GM18951 (cell line): ENCODE measurements around the gene SSBP3.
"Not testable (repeated sequence)": the region's sequence is repeated elsewhere in the genome, so short reads cannot be mapped to it uniquely, and the experiment has no call there.

Experiments used
- POLR2A ChIP-seq: IDR thresholded peaks from 4 replicates; pipeline ENCODE4 v1.6.1; 2011; ENCODE audit warnings: mild to moderate bottlenecking; ENCODE audit not compliant: insufficient read length, insufficient read depth; ENCODE audit errors: extremely low read depth
- in situ Hi-C: fragments of 300-500 bp; cut with MboI; formaldehyde crosslinking; loops from one replicate; pipeline ENCODE4 v1.12.0; 2022; ENCODE audit warnings: low sequenced_read_pairs, mixed read lengths, inconsistent platforms; ENCODE audit not compliant: unreplicated experiment

Gene SSBP3

DNA sequence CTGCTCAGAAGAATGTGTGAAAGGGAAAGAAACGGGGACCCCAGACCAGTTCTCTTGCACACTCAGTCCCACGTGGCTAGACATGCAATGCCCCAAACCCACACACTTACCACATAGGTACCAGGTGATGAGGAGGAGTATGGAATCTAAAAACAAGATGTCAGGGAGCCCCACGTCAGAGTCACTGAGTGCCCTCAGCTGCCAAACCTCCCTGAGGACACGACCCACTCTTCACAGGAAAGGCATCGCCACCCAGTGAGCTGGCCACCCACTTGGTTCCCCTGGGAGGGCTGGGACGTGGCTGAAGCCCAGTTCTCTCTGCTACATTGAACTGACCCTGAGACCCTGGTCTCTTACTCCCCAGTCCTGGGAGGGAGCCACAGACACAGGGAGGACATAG, 164.8 kb downstream of the SSBP3 start:
- TF ChIP-seq POLR2A: no peak
- in situ Hi-C loops: no loop called here

DNA sequence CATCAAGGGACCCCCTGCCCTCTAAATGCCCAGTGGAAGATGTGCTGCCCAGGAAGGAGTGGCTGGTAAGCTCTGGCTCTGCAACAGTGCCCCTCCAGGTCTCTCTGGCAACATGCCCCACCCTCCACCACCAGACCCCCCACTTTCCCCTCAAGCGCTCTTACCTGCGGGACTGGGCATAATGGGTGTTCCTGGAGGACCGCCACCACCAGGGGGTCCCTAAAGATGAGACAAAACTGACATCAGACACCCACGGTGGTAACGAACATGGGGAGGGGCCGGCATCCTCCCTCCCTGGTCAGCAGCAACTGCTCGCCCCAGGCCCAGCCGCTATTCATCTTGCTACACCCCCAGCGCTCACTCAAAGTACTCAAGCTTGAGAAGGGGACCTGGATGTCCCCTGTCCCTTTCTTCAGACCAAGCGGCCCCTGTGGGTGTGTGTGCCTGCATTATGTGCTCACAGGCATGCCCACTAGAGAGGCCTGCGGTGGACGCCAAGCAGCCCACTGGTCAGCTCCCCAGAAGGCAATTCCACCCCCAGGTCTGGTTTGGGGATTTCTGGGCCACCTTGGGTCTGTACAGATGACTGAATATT, 165.4 kb downstream of the SSBP3 start:
- in situ Hi-C loops: no loop called here
- no peak for TF ChIP-seq POLR2A

DNA sequence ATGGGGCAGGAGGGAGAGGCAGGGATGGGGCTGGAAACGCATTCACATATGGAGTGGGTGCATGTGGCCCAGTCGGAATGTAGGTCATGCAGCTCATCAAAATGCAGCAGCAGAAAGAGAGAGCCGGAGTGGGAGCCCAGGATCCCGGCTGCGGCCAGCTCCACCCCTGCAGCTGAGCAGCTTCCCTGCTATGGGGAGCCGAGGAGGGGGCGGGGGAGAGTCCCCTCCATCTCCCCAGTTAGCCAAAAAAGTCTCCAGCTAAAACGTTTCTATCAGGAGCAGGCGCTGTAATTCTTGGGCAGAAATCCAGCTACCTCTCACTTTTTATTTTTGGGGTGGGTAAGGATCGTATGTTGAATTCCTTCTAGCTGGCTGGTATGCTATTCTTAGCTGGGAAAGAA, 166.6 kb downstream of the SSBP3 start:
- TF ChIP-seq POLR2A: no peak
- in situ Hi-C loops: no loop called here

DNA sequence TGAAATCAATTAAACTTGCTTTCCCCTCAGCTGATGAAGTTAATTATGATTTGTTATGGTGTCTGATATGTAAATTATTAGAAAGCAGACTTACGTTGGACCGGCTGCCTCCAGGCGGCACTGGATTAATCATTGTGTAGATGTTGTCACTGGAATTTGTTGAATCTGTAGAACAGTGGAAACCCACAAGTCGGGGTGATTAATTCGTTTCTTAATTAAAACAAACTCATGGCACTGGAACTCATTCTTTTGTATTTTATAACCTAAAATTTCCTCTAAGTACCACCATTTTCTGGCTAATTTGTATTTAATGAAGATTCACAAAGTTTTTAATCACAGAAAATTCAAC, 167.2 kb downstream of the SSBP3 start:
- in situ Hi-C loops: no loop called here
- TF ChIP-seq POLR2A: no peak

DNA sequence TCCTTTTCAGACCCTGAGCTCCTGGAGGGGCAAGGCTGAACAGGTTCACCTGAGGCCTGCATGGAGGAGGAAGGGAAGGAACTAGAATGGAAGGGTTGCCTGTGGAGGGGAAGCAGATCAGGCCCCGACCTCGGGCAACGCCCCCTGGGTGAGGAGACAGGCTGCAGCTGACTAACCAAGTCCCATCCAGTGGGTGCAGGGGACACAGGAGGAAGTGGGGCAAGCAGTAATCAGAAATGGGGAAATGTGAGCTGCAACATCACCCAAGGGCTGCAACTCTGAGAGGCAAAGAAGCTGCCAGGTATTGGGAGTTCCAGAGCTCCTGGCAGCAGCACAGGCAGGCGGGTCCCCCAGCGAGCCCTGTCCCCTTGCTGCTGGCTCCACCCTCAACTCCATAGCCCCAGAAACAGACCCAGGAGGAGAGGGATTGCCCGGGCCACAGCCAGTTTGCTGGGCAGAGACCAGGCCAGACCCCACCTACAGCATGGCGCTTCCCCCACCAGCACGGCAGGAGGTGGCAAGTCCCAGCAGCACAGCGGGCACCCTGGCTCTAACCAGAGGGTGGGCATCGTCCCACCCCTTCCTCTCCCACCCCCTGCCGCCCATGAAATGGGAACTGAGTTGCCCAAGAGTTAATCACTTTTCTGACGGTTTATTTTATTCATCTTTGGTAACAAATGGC, 167.7 kb downstream of the SSBP3 start:
- TF ChIP-seq POLR2A: no peak
- in situ Hi-C loops: no loop called here

DNA sequence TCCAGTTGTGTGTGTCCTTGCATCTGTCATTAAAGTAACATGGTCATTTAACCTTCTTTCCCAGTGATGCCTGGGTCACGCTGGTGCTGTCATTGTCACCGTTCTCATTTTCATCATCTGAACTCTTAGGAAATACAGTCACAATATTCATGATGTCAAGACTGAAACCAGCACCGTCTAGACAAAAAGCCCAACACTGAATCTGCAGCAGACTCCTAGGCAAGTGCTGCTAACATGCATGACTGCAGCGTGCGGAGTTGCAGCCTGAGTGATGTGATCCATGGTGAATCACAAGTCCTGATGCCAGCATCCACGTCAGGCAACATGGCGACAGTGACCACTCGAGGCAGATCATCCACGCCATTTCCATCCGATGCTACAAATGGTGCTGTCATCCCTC, 168.6 kb downstream of the SSBP3 start:
- no peak for TF ChIP-seq POLR2A
- in situ Hi-C loops: no loop called here

DNA sequence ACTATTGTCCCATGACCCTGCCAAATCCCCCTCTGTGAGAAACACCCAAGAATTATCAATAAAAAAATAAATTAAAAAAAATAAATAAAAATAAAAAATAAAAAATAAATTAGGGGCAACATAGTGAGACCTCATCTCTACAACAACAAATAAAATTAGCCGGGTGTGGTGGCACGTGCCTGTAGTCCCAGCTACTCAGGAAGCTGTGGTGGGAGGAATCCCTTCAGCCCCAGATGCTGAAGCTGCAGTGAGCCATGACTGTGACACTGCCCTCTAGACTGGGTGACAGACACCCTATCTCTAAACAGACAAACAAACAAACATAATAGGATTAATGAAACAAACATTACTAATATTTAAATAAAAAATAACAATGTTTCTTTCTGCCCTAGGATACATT, 171.9 kb downstream of the SSBP3 start:
- TF ChIP-seq POLR2A: no peak
- in situ Hi-C loops: no loop called here

DNA sequence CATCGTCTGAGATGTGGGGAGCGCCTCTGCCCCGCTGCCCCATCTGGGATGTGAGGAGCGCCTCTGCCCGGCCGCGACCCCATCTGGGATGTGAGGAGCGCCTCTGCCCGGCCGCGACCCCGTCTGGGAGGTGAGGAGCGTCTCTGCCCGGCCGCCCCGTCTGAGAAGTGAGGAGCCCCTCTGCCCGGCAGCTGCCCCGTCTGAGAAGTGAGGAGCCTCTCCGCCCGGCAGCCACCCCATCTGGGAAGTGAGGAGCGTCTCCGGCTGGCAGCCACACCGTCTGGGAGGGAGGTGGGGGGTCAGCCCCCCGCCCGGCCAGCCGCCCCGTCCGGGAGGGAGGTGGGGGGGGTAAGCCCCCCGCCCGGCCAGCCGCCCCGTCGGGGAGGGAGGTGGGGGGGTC, 173.0 kb downstream of the SSBP3 start:
- in situ Hi-C loops: not testable (repeated sequence)

DNA sequence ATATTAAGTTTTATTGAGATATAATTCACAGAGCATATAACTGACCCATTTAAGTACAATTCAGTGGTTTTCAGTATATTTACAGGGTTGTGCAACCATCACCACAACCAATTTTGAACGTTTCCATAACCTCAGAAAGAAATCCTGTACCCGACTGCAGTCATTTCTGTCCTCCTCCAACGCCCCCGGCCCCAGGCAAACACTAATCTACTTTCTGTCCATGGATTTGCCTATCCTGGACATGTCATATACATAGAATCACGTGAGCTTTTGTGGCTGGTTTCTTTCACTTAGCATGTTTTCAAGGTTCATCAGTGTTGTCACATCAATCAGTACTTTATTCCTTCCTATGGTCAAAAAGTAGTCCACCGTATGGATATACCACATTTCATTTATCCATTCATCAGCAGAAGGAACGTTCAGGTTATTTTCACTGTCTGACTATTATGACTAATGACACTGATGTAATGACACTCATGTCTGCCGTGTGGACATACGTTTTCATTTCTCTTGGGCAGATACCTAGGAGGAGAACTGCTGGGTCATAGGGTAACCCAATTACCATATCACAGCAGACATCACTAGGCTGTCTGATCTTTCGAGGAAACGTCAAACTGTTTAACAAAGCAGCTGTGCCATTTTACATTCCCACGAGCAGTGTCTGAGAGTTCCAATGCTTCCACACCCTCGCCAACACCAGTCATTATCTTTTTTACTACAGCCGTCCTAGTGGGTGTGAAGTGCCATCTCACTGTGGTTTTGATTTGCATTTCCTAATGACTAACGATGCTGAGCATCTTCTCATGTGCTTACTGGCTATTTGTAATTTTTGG, 175.5 kb downstream of the SSBP3 start:
- TF ChIP-seq POLR2A: no peak
- in situ Hi-C loops: no loop called here

DNA sequence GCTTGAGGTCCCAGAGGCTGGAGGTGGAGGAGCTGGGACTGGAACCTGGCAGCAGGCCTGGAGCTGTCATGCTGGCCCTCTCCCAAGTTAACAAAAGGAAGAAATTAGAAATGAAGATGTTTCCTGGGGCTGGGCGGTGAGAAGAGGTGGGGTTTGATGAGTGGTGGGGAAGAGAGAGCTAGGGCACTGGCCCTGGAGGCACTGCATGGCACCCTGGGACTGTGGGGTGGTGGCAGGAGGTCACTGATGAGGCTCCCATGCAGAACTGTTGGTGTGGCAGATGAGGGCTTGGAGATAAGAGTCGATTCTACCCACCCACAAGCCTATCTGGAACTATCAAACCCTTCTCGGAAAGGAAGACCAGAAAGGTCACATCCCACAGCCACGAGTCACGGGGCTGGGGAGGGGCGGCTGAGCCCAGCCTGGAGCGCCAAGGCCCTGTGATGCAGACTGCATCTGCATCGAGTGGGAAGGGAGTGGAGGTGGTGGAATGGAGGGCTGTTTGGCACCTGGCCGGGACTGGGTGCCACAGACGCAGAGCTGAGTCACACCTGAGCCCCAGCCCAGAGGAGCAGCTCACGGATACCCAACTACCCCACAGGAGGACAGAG, 176.8 kb downstream of the SSBP3 start:
- TF ChIP-seq POLR2A: no peak
- in situ Hi-C loops: no loop called here

DNA sequence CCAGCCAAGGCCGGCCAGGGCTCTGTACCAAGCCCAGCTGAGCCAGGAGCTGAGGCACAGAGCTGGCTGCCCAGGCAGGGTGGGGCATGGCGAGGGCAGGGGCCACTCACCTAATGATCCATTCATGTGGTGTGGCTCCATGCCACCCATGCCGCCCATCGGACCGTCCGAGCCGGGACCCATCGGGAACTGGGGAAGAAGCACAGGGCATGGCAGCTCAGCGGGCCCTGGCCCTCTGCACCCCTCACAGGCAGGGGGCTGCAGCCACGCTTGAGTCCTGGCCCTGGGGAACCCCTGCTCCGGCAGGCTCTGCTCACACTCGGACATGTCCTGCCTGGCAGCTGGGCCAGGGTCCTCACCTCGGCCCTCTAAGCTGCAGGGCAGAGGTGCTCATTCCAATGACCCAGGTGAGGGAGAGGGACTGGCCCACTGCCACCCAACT, 177.5 kb downstream of the SSBP3 start:
- no peak for TF ChIP-seq POLR2A
- in situ Hi-C loops: no loop called here

DNA sequence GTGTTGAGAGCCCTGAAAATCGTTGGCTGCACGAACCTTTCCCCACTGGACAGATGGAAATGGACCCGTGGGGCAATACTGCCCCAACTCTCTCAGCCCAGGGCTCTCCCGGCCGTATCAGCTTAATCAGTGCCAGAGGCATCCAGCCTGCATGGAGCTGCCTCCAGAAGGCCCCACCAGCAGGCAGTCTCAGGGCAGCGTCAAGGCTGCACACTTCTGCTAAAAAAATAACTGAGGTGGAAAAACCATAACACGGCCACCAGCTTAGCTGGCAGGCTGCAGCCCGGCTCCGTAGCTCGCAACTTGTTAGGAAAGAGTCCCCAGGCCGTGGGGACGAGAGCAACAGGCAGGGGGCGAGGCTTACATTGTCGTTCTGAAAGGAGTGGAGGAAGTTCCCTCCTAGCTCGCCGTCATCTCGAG, 178.3 kb downstream of the SSBP3 start:
- in situ Hi-C loops: no loop called here
- no peak for TF ChIP-seq POLR2A

DNA sequence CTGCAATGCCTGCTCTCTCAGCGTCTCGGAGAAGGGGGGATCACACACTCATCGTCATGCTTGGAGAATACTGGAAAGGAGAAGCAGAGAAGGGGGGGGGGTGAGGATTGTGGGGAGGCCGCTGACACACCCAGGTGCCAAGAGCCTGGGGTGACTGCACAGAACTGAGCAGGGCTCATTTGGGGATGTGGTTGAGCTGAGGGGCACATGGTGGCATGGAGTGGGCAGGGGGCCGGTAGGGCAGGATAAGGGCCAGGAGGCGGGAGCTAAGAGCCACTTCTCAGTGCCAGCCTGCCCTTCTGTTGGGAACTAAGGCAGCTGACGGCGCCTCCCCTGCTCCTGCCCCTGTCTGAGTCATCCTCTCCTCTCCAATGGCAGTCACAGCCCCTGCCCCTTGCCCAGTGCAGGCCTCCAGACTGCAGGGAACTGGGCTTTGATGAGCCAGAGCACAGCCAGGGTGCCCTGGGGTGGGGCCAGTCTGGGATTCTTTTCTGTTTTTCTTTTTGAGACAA, 179.0 kb downstream of the SSBP3 start:
- in situ Hi-C loops: no loop called here
- TF ChIP-seq POLR2A: no peak
